ENCODE data around the gene DNAH11.

DNA sequence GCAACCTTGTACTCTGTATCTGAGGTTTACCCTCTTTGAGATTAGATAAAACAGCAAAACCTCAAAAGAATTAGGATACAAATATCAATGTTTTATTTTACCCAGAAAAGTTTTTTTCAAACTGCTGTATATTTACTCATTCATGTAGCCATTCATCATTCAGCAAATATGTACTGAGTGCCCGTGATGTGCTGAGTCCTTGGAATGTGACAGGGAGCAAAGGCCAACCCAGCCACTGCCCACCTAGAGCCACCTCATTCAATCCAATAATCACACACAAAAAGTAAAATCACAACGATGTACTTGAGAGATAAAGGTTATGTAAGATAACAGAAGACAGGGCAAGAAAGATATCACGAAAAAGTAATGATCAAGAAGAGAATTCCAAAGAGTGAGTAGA, 215.4 kb downstream of the DNAH11 start:
- TF ChIP-seq CTCF (IDR thresholded peaks at IDR 0.05; ENCODE audit: low read depth, low read length, missing input control): no peak
- no peak for TF ChIP-seq YY1 (IDR thresholded peaks at IDR 0.05)
- no peak for TF ChIP-seq RXRA (IDR thresholded peaks at IDR 0.05)
- TF ChIP-seq MAX (IDR thresholded peaks at IDR 0.05): no peak
- TF ChIP-seq RAD21 (IDR thresholded peaks at IDR 0.05): no peak
- TF ChIP-seq HNF4G (IDR thresholded peaks at IDR 0.05): no peak
- TF ChIP-seq TAF1 (conservative IDR thresholded peaks at IDR 0.05): no peak
- no peak for TF ChIP-seq FOXA1 (IDR thresholded peaks at IDR 0.05)
- no peak for TF ChIP-seq HNF4A (conservative IDR thresholded peaks at IDR 0.05)
- TF ChIP-seq, protein P1, sequence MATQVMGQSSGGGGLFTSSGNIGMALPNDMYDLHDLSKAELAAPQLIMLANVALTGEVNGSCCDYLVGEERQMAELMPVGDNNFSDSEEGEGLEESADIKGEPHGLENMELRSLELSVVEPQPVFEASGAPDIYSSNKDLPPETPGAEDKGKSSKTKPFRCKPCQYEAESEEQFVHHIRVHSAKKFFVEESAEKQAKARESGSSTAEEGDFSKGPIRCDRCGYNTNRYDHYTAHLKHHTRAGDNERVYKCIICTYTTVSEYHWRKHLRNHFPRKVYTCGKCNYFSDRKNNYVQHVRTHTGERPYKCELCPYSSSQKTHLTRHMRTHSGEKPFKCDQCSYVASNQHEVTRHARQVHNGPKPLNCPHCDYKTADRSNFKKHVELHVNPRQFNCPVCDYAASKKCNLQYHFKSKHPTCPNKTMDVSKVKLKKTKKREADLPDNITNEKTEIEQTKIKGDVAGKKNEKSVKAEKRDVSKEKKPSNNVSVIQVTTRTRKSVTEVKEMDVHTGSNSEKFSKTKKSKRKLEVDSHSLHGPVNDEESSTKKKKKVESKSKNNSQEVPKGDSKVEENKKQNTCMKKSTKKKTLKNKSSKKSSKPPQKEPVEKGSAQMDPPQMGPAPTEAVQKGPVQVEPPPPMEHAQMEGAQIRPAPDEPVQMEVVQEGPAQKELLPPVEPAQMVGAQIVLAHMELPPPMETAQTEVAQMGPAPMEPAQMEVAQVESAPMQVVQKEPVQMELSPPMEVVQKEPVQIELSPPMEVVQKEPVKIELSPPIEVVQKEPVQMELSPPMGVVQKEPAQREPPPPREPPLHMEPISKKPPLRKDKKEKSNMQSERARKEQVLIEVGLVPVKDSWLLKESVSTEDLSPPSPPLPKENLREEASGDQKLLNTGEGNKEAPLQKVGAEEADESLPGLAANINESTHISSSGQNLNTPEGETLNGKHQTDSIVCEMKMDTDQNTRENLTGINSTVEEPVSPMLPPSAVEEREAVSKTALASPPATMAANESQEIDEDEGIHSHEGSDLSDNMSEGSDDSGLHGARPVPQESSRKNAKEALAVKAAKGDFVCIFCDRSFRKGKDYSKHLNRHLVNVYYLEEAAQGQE (IDR thresholded peaks at IDR 0.05): no peak
- TF ChIP-seq GABPA (IDR thresholded peaks at IDR 0.05 in 1 of 2, conservative IDR thresholded peaks at IDR 0.05 in 1 of 2): no peak

Measured in liver (tissue), 3 donors.